ENCODE measurements around the gene CFAP410. TPM values are rescaled to one million over a fixed set of nuclear protein-coding genes. Genes with fewer than 3 reads are reported as not detected.

CFAP410 gene
- total and polyA plus RNA-seq, 2 donors from 2014 or later: 23.3 to 45.3 TPM

DNA sequence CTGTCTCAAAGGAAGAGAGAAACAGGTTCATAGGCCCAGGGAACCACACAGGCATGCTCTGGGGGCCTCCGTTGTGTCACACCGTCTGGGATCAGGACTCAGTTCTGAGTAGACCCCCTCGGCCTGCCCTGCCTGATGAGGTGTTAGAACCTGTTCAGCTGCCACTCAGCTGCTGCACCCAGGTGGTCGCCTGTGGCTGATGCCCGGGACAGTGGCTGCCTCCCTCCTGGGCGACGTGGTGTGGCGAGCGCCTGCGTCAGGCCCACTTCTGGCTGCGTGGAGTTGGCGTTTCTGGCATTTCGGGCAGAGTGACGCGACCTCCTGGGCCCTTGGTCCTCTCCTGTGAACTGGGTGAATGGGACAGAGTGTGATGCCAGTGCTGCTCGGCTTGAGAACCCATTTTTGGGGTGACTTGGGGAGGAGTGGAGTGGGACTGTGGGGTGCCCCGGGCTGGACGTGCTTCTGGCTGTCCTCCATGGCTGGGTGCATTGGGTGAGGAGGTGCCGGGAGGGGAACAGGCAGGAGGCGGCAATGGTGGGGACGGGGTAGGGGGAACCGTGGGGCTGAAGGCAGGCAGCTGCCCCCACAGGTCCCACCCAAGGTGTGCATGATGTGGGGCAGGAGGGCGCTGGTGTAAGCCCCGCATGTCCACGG, 10.8 kb downstream of the CFAP410 start:
- peaks cover 0 to 13% (median 3%) of the 10 kb centered on the region in 3 donors for H3K36me3 ChIP-seq (ENCODE audit: control insufficient read depth in 2 of 3, insufficient read depth in 3 of 3, low read length in 3 of 3)
- H3K27me3 ChIP-seq (ENCODE audit: control insufficient read depth, insufficient read depth, low read length): no peaks in the 10 kb centered on the region
- H3K9me3 ChIP-seq (ENCODE audit: control insufficient read depth in 2 of 3, insufficient read depth in 1 of 3, low read length in 3 of 3): no peaks in the 10 kb centered on the region
- no peak for DNase-seq
- H3K9ac ChIP-seq (ENCODE audit: low read length in 3 of 3): no peak overlapping the region
- TF ChIP-seq, protein P1, sequence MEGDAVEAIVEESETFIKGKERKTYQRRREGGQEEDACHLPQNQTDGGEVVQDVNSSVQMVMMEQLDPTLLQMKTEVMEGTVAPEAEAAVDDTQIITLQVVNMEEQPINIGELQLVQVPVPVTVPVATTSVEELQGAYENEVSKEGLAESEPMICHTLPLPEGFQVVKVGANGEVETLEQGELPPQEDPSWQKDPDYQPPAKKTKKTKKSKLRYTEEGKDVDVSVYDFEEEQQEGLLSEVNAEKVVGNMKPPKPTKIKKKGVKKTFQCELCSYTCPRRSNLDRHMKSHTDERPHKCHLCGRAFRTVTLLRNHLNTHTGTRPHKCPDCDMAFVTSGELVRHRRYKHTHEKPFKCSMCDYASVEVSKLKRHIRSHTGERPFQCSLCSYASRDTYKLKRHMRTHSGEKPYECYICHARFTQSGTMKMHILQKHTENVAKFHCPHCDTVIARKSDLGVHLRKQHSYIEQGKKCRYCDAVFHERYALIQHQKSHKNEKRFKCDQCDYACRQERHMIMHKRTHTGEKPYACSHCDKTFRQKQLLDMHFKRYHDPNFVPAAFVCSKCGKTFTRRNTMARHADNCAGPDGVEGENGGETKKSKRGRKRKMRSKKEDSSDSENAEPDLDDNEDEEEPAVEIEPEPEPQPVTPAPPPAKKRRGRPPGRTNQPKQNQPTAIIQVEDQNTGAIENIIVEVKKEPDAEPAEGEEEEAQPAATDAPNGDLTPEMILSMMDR (IDR thresholded peaks at IDR 0.05; ENCODE audit: borderline replicate concordance, extremely low read depth, insufficient read depth): no peak
- H3K4me3 ChIP-seq (ENCODE audit: low read length in 3 of 3): no peak overlapping the region
- intact Hi-C loops (cut with DNase I): no loop called here
- no peak overlapping the region for H3K27ac ChIP-seq (ENCODE audit: low read depth in 2 of 2, low read length in 2 of 2)
- FAIRE-seq: no peak
- peaks cover 0 to 2% (median 0%) of the 10 kb centered on the region in 3 donors for H3K4me1 ChIP-seq (ENCODE audit: control insufficient read depth in 2 of 3, insufficient read depth in 2 of 3, low read depth in 1 of 3, low read length in 3 of 3)

DNA sequence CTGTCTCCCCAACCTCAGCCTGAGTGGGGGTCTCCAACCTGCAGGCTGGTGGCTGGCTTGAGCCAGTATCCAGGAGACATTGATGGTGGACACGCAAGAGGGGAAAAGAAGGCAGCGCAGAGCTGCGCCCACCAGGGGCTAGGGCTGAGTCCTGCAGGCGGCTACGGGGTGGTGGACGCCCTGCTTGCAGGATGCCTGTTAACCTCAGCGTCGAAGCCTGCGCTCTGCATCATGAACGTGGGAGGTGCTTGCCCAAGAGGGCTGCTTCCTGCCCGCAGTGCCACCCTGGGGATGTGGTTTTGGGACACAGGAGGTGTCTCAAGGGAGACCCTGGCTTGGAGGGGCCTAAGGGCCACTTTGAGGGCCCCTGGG, 11.6 kb downstream of the CFAP410 start:
- no peak for DNase-seq

DNA sequence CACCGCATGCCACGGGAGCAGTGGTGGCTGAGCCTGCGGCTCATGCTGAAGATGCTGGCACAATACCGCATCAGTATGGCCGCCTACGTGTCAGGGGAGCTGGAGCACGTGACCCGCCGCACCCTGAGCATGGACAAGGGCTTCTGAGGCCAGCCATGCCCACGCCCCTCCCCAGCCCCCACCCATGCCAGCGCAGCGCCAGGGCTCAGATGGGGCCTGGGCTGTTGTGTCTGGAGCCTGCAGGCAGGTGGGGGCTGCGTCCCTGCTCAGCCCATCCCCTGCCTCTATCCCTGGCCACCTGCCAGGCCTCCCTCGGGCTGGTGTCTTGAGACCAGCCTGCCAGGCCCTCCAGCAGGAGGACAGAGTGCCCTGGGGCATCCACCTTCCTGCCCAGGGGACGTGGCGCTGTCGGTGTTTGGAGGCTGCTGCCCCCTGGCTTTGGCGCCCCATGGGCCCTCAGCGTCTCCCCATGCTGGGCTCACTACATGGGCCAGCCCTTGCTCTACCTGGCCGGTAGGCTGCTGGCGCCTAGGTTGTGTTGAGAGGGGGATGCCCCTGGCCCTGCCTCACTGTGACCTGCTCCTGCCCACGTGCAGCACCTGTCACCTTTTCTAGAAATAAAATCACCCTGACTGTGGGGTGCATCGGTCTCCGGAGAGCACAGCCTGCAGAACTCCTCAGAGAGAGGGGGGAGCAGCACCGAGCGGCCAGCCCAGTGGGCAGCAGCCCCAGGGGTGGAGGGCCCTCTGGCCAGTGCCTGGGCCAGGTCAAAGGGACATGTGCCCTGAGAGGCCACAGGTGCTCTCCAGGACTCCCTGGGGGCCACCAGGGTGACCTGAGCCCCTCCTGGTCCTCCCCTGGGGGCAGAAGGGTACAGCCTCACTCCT, 12.2 kb downstream of the CFAP410 start:
- H3K36me3 ChIP-seq (ENCODE audit: control insufficient read depth in 2 of 3, insufficient read depth in 3 of 3, low read length in 3 of 3): peaks cover 0 to 21% (median 7%) of the 10 kb centered on the region in 3 donors

More for the DNA sequence above, 11.6 kb downstream of the CFAP410 start:
- H3K27ac ChIP-seq (ENCODE audit: low read depth in 2 of 2, low read length in 2 of 2): no peak overlapping the region
- no peak overlapping the region for H3K9ac ChIP-seq (ENCODE audit: low read length in 3 of 3)
- no peak overlapping the region for H3K4me3 ChIP-seq (ENCODE audit: low read length in 3 of 3)
- H3K36me3 ChIP-seq (ENCODE audit: control insufficient read depth in 2 of 3, insufficient read depth in 3 of 3, low read length in 3 of 3): peaks cover 0 to 17% (median 5%) of the 10 kb centered on the region in 3 donors
- no peak for FAIRE-seq
- TF ChIP-seq, protein P1 (IDR thresholded peaks at IDR 0.05; ENCODE audit: borderline replicate concordance, extremely low read depth, insufficient read depth): no peak
- no peaks in the 10 kb centered on the region for H3K27me3 ChIP-seq (ENCODE audit: control insufficient read depth, insufficient read depth, low read length)
- H3K4me1 ChIP-seq (ENCODE audit: control insufficient read depth in 2 of 3, insufficient read depth in 2 of 3, low read depth in 1 of 3, low read length in 3 of 3): peaks cover 0 to 2% (median 0%) of the 10 kb centered on the region in 3 donors
- intact Hi-C loops (cut with DNase I): no loop called here
- no peaks in the 10 kb centered on the region for H3K9me3 ChIP-seq (ENCODE audit: control insufficient read depth in 2 of 3, insufficient read depth in 1 of 3, low read length in 3 of 3)

More for the DNA sequence above, 12.2 kb downstream of the CFAP410 start:
- Histone ChIP-seq H3K9ac (ENCODE audit: low read length in 3 of 3) (no peak overlapping the region), H3K9me3 (ENCODE audit: control insufficient read depth in 2 of 3, insufficient read depth in 1 of 3, low read length in 3 of 3) (no peaks in the 10 kb centered on the region), H3K27me3 (ENCODE audit: control insufficient read depth, insufficient read depth, low read length) (no peaks in the 10 kb centered on the region), H3K4me3 (ENCODE audit: low read length in 3 of 3) (no peak overlapping the region), H3K27ac (ENCODE audit: low read depth in 2 of 2, low read length in 2 of 2) (no peak overlapping the region), H3K4me1 (ENCODE audit: control insufficient read depth in 2 of 3, insufficient read depth in 2 of 3, low read depth in 1 of 3, low read length in 3 of 3) (peaks cover 0 to 2% (median 0%) of the 10 kb centered on the region in 3 donors)
- TF ChIP-seq, protein P1 (IDR thresholded peaks at IDR 0.05; ENCODE audit: borderline replicate concordance, extremely low read depth, insufficient read depth): no peak
- FAIRE-seq (no peak), DNase-seq (no peak)
- intact Hi-C loops (cut with DNase I): no loop called here

Data from kidney (tissue), 14 donors.